GM18517 (cell line): ENCODE data around the gene TMEM259.

Experiments used
- ATAC-seq: cut with Tn5 transposase; IDR thresholded peaks from one replicate; pipeline ENCODE4 v1.9.1; 2021; ENCODE audit warnings: mild to moderate bottlenecking, moderate library complexity; ENCODE audit not compliant: unreplicated experiment

The TMEM259 gene

DNA sequence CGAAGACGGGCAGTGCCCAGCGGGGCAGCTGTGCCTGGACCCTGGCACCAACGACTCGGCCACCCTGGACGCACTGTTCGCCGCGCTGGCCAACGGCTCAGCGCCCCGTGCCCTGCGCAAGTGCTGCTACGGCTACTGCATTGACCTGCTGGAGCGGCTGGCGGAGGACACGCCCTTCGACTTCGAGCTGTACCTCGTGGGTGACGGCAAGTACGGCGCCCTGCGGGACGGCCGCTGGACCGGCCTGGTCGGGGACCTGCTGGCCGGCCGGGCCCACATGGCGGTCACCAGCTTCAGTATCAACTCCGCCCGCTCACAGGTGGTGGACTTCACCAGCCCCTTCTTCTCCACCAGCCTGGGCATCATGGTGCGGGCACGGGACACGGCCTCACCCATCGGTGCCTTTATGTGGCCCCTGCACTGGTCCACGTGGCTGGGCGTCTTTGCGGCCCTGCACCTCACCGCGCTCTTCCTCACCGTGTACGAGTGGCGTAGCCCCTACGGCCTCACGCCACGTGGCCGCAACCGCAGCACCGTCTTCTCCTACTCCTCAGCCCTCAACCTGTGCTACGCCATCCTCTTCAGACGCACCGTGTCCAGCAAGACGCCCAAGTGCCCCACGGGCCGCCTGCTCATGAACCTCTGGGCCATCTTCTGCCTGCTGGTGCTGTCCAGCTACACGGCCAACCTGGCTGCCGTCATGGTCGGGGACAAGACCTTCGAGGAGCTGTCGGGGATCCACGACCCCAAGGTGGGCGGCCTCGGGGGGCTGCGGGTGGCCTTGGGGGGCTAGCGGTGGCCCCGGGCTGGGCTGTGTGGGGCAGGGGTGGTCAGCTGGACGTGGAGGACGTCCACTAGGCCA is 15.9 kb downstream of the TMEM259 start:
- ATAC-seq, result no peak

DNA sequence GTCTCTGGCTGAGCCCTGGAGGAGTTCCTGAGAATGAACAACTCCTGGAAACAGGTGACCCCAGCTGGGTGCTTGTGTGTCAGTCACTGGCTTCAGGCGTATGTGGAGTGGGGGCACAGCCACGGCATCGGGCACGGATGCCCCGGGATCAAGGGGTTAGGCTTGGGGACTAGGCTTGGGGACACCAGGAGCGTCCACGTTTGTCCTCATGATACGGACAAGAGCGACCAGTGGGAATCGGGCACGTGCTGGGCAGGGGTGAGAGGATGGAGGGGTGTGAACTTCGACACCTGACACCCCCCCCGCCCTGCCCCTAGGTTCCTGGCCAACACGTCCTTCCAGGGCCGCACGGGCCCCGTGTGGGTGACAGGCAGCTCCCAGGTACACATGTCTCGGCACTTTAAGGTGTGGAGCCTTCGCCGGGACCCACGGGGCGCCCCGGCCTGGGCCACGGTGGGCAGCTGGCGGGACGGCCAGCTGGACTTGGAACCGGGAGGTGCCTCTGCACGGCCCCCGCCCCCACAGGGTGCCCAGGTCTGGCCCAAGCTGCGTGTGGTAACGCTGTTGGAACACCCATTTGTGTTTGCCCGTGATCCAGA is 16.6 kb downstream of the TMEM259 start:
- no peak for ATAC-seq

DNA sequence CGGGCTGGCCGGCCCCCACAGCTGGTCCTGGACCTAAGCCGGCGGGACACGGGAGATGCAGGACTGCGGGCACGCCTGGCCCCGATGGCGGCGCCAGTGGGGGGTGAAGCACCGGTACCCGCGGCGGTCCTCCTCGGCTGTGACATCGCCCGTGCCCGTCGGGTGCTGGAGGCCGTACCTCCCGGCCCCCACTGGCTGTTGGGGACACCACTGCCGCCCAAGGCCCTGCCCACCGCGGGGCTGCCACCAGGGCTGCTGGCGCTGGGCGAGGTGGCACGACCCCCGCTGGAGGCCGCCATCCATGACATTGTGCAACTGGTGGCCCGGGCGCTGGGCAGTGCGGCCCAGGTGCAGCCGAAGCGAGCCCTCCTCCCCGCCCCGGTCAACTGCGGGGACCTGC is 17.6 kb downstream of the TMEM259 start:
- ATAC-seq, result no peak

DNA sequence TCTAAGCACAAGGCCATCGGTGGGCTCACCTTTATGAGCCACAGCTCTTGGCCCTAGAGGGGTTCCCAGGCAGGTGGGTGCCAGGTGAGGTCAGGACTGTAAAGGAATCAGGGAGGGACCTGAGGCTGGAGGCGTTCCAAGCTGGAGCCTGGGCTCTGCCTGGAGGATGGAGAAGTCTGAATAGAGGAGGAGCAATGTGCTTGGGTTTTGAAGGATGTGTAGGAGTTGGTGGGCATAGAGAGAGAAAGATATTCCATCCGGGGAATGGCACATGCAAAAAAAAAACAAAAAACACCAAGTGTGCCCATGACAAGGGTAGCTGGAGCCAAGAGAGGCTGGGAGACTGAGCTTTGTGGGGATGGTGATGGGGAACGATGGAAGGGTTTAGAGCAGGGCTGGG is 18.3 kb downstream of the TMEM259 start:
- no peak for ATAC-seq

DNA sequence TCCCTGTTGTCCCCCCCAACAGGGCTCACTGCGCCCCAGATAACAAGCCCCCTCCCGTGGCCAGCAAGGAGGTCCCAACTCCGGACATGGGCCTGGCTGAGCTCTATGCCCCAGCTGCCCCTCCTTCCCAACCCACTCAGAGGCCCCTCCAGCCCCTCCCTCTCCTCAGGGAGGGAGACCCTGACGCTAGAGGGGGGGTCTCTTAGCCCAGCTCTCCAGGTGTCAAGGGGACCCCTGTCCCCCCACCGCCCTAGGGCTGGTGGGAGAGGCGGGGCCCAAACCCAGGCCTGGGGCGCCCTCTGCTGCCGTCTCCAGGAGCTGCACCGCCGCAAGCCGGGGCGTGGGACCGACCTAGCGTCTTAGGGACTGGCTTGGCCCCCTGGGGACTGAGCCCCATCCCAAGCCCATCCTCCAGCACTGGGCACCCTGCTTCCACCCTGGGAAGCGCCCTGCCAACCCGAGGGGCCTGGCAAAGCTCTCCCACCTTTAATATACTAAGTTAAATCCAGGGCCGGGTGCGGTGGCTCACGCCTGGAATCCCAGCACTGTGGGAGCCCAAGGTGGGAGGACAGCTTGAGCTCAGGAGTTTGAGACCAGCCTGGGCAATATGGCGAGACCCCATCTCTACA is 19.3 kb downstream of the TMEM259 start:
- no peak for ATAC-seq

DNA sequence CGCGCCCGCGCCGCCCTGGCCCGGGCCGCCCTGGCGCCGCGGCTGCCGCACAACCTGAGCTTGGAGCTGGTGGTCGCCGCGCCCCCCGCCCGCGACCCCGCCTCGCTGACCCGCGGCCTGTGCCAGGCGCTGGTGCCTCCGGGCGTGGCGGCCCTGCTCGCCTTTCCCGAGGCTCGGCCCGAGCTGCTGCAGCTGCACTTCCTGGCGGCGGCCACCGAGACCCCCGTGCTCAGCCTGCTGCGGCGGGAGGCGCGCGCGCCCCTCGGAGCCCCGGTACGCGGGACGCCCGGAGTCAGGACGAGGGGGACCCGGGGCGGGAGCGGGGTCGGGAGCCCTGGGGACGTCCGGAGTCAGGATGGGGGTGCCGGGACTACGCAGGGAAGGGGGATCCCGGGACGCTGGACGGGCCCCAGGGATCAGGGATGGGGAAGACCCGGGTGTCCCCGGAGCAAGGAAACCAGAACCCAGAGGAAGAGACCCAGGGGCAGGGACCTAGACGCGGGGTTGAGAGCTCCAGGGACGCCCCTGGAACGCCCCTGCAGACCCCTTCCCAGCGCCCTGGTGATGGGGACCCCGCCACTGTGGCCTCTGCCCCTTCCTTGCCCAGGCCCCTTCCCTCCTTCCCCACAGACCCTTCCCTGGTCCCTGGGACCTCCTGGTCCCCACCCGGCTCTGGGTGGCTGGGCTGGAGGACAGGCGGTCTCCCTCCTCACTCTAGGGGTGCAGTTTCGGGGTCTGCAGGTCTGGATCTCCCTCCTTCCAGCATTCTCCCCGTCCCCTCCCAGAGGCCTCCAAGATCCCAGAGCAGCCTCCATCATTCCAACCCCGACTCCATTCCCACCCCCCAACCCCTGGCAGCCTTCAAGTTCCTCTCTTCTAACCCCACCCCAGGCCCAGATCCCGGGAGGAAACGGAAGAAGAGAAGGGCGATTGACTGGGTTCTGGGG is 20.1 kb downstream of the TMEM259 start:
- ATAC-seq, result no peak

DNA sequence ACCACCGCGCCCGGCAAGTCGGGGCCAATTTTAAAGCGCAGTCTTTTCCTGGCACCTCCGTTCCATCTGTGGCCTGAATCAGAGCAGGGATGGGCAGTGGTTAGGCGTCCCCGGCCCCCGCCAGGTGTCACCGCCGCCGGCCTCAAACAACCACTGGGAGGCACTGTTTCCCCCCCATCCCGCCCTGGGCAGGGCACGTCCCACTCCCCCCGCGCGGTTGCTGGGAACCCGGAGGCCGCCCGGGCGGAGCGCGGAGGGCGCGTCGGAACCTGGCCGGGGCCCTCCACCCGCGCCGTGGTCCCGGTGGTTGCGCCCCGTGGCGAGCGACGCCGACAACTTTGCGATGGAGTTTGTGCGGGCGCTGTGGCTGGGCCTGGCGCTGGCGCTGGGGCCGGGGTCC is 20.8 kb downstream of the TMEM259 start, which contains the start of gene GRIN3B:
GRIN3B (plus strand) TSS at position 325 of the 400 bp plus-strand sequence; CDS start at position 344, 19 bp downstream.
- no peak for ATAC-seq

DNA sequence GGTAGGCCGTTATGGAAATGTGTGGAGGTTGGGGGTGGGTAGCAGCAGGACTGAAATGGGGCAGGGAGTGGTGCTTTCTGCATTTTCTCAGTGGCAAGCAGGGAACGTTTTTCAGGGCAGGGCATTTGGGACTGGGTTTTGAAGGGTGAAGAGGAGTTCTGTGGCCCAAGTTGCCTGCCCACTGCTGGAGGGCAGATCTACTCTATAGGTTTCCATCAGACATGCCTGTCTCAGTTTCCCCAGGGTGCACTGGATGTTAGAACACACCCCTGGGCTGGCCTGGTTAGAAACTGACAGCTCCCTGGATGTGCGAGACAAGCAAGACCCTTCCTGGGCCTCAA is 21.6 kb downstream of the TMEM259 start:
- no peak for ATAC-seq

DNA sequence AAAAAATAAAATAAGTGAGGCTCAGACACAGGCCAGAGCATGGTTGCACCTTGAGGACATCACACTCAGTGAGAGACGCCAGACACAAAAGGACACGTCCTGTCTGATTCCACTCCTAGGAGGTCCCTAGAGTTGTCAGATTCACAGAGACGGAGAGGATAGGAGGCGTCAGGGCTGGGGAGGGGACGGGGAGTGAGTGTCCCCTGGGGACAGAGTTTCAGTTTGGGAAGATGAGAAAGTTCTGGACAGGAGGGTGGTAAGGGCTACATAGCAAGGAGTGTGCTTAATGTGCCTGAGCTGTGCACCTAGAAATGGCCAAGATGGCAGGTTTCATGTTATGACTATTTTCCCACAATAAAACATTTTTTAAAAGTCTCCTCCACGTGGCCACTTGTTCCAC is 22.9 kb downstream of the TMEM259 start:
- no peak for ATAC-seq

DNA sequence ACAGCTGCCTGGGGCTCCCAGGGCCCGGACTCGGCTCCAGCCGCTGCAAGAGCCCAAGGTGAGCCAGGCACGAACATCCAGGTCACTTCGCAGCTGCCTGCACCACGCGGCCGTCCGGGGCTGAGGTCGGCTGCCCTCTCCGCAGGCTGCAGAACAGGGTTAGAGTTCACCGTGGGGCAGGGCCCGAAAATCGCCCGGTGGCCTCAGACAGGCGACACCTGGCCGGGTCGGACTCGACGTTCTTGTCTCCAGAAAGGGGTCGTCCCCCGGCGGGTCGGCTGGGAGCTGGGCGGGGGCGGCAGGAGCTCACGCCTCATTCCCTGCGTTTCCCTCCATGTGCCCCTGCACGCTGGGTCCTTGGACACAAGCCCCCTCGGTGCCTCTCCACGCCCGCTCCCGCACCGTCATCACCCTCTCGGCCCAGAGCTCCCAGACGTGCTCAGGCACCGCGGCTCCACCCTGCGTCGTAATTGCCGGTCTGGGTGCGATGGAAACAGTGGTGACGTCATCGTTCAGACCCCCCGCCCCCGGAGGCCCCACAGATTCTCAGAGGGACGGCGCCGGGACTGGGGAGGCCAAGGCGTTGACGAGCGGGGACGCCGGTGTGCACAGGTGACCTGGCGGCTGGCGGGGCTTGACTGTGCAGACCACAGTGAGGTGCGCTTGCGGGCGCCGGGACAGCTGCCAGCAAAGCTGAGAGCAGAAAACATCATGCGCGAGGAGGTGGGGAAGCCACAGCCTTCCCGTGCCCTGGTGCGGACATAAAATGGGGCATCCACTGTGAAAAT is 24.7 kb downstream of the TMEM259 start:
- no peak for ATAC-seq

DNA sequence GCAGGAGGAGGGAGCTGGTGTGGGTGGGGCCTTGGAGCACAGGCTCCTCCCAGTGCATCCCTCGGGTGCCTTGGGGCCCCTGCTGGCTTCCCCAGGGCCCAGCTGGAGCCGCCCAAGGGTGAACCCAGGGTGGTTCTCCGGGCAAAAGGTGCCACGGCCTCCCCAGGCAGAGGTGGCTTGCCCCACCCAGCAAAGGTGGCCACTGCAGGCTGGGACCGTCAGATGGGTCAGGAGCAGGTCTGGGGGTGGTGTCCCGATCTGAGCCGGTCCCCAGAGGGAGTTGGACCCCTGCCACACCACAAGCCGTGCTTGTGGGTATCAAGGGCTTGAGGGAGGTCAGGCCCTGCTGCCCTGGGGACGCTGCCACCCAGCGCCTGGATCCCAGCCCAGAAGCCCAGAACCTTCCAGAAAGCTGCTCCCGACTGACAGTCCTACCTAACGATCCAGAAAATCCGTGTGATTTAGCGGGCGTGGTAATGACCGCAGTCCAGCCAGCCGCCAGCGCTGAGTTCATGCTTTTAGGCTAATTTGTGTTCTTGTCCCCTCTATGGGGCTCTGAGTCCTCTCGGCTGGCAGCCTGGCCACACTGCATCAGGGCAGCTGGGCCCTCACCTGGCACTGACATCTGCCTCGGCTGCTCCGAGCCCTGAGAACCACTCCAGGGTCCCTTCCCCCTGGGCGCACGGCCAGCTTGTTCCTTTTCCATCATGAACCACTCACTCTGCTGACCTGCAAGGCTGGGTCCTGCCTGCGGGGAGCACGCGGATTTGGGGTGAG is 25.7 kb downstream of the TMEM259 start:
- no peak for ATAC-seq

DNA sequence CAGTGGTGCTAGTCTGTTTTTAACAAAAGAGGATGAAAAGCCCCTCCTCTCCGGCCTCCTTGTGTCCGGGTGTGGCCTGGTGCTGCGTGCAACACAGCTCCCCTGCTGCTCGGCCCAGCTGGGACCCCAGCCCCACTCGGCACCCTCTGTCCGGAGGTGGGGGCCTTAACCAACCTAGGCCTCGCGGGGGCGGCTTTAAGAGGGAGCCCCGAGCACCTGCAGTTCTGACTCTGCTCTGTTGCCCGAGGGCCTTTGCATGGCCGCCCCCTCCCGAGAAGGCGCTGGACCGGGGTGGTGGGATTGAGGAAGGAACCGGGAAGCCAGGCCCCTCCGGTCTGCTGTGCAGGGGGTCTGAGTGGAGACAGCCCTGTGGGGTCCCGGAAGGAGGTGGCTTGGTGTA is 26.4 kb downstream of the TMEM259 start:
- ATAC-seq, result no peak

DNA sequence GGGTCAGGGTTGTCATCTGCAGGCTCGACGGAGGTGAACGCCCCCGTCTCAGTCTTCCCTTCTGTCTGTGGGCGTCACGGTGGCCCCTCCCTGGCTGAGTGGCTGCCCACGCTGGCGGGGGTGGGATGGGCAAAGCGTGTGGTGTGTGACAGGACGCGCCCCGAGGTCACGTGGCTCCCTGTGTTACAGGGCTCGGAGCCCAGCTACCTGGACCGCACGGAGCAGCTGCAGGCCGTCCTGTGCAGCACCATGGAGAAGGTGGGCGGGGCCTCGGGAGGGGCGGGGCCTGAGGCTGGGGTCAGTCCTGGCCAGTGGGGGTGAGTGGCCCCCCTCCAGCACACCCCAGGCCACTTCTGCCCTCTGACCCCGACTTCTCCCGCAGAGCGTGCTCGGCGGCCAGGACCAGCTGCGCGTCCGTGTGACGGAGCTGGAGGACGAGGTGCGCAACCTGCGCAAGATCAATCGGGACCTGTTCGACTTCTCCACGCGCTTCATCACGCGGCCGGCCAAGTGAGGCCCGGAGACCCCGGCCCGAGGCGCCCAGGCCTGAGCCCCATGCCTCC is 27.0 kb downstream of the TMEM259 start:
- ATAC-seq, result no peak

DNA sequence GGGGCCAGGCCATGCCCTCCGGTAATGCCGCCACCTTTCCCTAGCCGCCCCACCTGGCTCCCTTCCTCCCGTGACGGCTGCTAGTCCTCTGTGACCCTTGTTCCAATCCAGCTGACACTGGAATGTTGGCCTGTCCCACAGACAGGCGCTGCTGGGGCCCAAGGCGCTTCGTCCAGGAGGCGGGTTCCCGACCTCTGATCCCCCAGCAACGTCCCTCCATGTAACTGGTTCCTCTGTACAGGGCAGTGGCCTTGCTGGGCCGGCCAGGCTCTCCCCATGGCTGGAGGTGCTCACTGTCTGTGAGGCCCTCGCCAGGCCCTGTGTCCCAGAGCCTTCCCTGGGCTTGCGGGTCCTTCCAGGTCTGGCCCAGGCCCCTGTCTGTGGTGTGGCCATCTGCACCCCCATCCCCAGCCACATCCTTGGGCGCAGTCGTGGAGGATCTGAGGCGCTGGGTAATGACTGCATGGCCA is 27.5 kb downstream of the TMEM259 start:
- ATAC-seq, result no peak

DNA sequence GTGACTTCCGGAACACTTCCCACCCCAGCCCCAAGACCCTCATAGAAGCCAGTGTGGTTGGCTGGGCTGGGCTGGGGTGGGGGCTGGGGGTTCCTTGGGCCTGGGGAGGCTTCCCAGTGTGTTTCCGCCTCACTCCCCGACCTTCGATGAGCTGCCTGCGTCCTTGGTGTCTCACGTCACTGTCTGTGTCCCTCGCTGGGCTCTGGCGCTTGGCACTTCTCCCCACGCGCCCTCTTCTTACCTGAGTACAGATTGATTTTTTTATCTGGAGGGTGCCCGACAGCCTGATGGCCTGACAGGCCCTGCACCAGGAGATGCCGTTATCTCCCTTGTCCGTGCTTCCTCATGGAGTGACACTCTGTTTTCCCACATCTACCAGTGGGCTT is 28.3 kb downstream of the TMEM259 start:
- no peak for ATAC-seq

DNA sequence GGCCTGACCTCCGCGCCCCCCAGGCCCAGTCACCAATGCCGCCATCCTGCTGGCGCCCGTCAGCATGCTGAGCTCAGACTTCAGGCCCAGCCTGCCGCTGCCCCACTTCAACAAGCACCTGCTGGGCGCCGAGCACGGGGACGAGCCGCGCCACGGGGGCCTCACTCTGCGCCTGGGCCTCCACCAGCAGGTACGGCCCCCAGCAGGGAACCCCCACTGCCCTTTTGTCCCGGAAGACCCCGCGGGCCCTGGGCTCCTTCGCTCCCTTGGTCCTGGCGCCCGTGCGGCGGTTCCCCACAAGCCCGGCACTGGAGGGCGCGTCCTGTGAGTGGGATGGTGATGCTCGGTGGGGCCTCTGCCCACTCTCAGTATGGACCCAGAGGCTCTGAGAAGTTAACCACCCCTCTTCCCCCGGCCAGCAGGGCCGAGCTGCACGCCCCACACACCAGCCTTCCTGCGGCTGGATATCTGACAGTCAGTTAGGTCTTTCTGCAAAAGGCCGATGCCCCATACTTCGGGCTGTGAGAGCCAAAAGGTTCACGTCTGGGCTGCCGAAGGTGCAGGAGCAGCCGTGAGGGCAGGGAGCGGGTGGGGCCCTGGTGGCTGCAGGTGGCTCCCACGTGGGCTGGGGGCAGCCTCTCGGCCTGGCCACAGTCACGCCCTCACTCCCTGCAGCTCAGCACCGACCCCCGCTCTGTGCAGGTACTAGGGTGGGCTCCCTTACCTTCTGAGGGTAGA is 28.8 kb downstream of the TMEM259 start:
- no peak for ATAC-seq

DNA sequence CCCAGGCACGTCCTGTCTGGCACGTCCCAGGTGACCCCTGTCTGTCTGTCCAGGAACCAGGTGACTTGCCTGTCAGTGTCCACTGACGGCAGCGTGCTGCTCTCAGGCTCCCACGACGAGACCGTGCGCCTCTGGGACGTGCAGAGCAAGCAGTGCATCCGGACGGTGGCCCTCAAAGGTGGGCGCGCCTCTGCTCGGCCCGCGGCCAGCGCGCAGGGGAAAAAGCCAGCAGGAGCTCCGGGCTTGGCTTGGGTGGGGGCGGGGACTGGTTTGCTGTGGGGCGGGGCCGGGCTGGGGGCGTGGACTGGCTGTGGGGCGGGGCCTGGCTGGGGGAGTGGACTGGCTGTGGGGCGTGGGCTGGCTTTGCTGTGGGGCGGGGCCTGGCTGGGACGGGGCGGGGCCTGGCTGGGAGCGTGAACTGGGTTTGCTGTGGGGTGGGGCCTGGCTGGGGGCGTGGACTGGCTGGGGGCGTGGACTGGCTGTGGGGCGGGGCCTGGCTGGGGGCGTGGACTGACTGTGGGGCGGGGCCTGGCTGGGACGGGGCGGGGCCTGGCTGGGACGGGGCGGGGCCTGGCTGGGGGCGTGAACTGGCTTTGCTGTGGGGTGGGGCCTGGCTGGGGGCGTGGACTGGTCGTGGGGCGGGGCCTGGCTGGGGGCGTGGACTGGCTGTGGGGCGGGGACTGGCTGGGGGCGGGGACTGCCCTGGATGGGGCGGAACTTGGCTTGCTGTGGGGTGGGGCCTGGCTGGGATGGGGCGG is 29.6 kb downstream of the TMEM259 start:
- ATAC-seq, result no peak

DNA sequence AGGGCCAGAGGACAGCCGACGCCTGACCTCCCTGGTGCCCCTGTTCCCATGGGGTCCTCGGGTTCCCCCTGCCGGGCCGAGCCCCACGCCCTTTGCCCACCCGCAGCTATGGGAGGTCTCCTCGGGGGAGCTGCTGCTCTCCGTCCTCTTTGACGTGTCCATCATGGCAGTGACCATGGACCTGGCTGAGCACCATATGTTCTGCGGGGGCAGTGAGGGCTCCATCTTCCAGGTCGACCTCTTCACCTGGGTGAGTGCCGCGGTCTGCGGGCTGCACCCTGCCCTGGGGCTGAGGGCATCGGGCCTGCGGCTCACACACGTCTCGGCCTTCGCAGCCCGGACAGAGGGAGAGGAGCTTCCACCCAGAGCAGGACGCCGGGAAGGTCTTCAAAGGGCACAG is 30.2 kb downstream of the TMEM259 start:
- no peak for ATAC-seq
